Measurements from ENCODE around the gene ZDBF2. TPM values are rescaled to one million over a fixed set of nuclear protein-coding genes. Genes with fewer than 3 reads are reported as not detected.

Gene ZDBF2
- total and polyA plus RNA-seq, 2 donors (not counting 1 experiment from before 2014, with no cell fraction given) = 1.8 to 16.5 TPM

DNA sequence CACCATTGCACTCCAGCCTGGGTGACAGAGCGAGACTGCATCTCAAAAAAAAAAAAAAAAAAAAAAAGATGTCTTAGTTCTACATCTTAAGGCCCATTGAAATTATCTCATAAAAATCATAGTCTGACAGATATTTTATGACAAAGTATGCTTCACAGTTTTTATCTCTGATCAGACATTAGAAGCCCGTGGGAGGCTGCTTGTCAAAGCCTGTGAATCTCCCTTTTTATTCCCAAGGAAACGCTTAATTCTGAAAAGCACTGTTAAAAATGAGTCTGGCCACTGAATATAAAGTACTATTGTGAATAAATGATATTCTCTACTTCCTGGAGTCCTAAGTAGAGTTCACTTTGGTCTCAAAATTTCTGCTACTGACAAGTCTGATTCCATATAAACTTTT is 71.1 kb downstream of the ZDBF2 start:
- no peaks in the 10 kb centered on the region for H3K4me1 Mint-ChIP-seq
- H3K27ac Mint-ChIP-seq = no peak overlapping the region
- no peak overlapping the region for H3K4me2 ChIP-seq (replicated peaks; ENCODE audit: low read depth, low read length, poor library complexity, severe bottlenecking)
- no peak overlapping the region for H3K9ac ChIP-seq (ENCODE audit: low read length)
- ATAC-seq (ENCODE audit: low read depth) (no peak), DNase-seq (no peak)
- H3K79me2 ChIP-seq (ENCODE audit: control insufficient read depth, insufficient read depth, low read length) = no peaks in the 10 kb centered on the region
- no CpG with 5 or more reads among the region's 3 CpGs for WGBS (ENCODE audit: insufficient coverage)
- no peak overlapping the region for H3K27ac ChIP-seq (ENCODE audit: low read length in 2 of 2)
- peaks cover 0 to 8% (median 1%) of the 10 kb centered on the region in 3 donors for H3K9me3 ChIP-seq (ENCODE audit: control extremely low read depth in 1 of 3, control insufficient read depth in 2 of 3, insufficient read depth in 1 of 3, low read length in 2 of 3)
- H3K27me3 Mint-ChIP-seq = peaks cover 18% of the 10 kb centered on the region
- POLR2A ChIA-PET = no interaction called here
- no peak overlapping the region for H2AFZ ChIP-seq (ENCODE audit: insufficient read depth, low read depth, low read length, poor library complexity, severe bottlenecking)
- intact Hi-C loops (cut with micrococcal nuclease) = no loop called here
- H3K9me3 Mint-ChIP-seq (ENCODE audit: insufficient read depth) = no peaks in the 10 kb centered on the region
- TF ChIP-seq EZH2 (IDR thresholded peaks at IDR 0.05; ENCODE audit: borderline replicate concordance, insufficient read depth, low read depth, low read length, poor library complexity, severe bottlenecking) = no peak
- TF ChIP-seq, protein P1, sequence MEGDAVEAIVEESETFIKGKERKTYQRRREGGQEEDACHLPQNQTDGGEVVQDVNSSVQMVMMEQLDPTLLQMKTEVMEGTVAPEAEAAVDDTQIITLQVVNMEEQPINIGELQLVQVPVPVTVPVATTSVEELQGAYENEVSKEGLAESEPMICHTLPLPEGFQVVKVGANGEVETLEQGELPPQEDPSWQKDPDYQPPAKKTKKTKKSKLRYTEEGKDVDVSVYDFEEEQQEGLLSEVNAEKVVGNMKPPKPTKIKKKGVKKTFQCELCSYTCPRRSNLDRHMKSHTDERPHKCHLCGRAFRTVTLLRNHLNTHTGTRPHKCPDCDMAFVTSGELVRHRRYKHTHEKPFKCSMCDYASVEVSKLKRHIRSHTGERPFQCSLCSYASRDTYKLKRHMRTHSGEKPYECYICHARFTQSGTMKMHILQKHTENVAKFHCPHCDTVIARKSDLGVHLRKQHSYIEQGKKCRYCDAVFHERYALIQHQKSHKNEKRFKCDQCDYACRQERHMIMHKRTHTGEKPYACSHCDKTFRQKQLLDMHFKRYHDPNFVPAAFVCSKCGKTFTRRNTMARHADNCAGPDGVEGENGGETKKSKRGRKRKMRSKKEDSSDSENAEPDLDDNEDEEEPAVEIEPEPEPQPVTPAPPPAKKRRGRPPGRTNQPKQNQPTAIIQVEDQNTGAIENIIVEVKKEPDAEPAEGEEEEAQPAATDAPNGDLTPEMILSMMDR (IDR thresholded peaks at IDR 0.05) = no peak
- CTCF ChIA-PET = interaction anchor here (1.3 kb wide), 1 partner anchor 578 kb away, joined by 7 read pairs; no protein-coding TSS in a partner anchor
- no peak overlapping the region for H3K4me3 ChIP-seq (ENCODE audit: control extremely low read depth in 1 of 5, extremely low read depth in 1 of 5, insufficient read depth in 1 of 5, low read depth in 2 of 5, low read length in 4 of 5)
- no peaks in the 10 kb centered on the region for H3K4me1 ChIP-seq (ENCODE audit: control insufficient read depth in 2 of 2, insufficient read depth in 2 of 2, low read length in 2 of 2)
- no peak overlapping the region for H3K4me3 Mint-ChIP-seq
- no peaks in the 10 kb centered on the region for H3K27me3 ChIP-seq (replicated peaks in 1 of 4; ENCODE audit: control extremely low read depth in 1 of 4, control insufficient read depth in 3 of 4, insufficient read depth in 4 of 4, low read length in 3 of 4)
- H4K20me1 ChIP-seq (ENCODE audit: control insufficient read depth, insufficient read depth, low read length, poor library complexity, severe bottlenecking) = no peaks in the 10 kb centered on the region
- no peaks in the 10 kb centered on the region for H3K36me3 ChIP-seq (replicated peaks in 1 of 2; ENCODE audit: control extremely low read depth in 1 of 2, control insufficient read depth in 1 of 2, extremely low read depth in 1 of 2, insufficient read depth in 2 of 2, low read length in 1 of 2)

GRCh38 chr2:206349375-206349774 is 74.9 kb downstream of the ZDBF2 start:
- Histone ChIP-seq H3K4me3 (ENCODE audit: control extremely low read depth in 1 of 5, extremely low read depth in 1 of 5, insufficient read depth in 1 of 5, low read depth in 2 of 5, low read length in 4 of 5) (no peak overlapping the region), H3K4me2 (replicated peaks; ENCODE audit: low read depth, low read length, poor library complexity, severe bottlenecking) (no peak overlapping the region), H3K27me3 (replicated peaks in 1 of 4; ENCODE audit: control extremely low read depth in 1 of 4, control insufficient read depth in 3 of 4, insufficient read depth in 4 of 4, low read length in 3 of 4) (no peaks in the 10 kb centered on the region), H3K9ac (ENCODE audit: low read length) (no peak overlapping the region), H3K79me2 (ENCODE audit: control insufficient read depth, insufficient read depth, low read length) (no peaks in the 10 kb centered on the region), H3K4me1 (ENCODE audit: control insufficient read depth in 2 of 2, insufficient read depth in 2 of 2, low read length in 2 of 2) (no peaks in the 10 kb centered on the region), H4K20me1 (ENCODE audit: control insufficient read depth, insufficient read depth, low read length, poor library complexity, severe bottlenecking) (no peaks in the 10 kb centered on the region), H3K27ac (ENCODE audit: low read length in 2 of 2) (no peak overlapping the region), H3K9me3 (ENCODE audit: control extremely low read depth in 1 of 3, control insufficient read depth in 2 of 3, insufficient read depth in 1 of 3, low read length in 2 of 3) (peaks cover 0 to 8% (median 1%) of the 10 kb centered on the region in 3 donors), H3K36me3 (replicated peaks in 1 of 2; ENCODE audit: control extremely low read depth in 1 of 2, control insufficient read depth in 1 of 2, extremely low read depth in 1 of 2, insufficient read depth in 2 of 2, low read length in 1 of 2) (no peaks in the 10 kb centered on the region), H2AFZ (ENCODE audit: insufficient read depth, low read depth, low read length, poor library complexity, severe bottlenecking) (no peak overlapping the region)
- Mint-ChIP-seq H3K27ac (no peak overlapping the region), H3K27me3 (peaks cover 7% of the 10 kb centered on the region), H3K4me3 (no peak overlapping the region), H3K4me1 (no peaks in the 10 kb centered on the region), H3K9me3 (ENCODE audit: insufficient read depth) (no peaks in the 10 kb centered on the region)
- ChIA-PET CTCF (no interaction called here), POLR2A (no interaction called here)
- no peak for ATAC-seq (ENCODE audit: low read depth)
- no peak for TF ChIP-seq EZH2 (IDR thresholded peaks at IDR 0.05; ENCODE audit: borderline replicate concordance, insufficient read depth, low read depth, low read length, poor library complexity, severe bottlenecking)
- TF ChIP-seq, protein P1 (IDR thresholded peaks at IDR 0.05) = no peak
- intact Hi-C loops (cut with micrococcal nuclease) = no loop called here
- no peak for DNase-seq
- WGBS (ENCODE audit: insufficient coverage) = 88% methylated on average over 3 of the region's 3 CpGs

Measured in B cell (primary cell).